ENCODE data around the gene TRIOBP. TPM values are rescaled to one million over a fixed set of nuclear protein-coding genes. Genes with fewer than 3 reads are reported as not detected.

The TRIOBP gene
- total RNA-seq, 1 donor from 2014 or later, result 49.5 TPM

GRCh38 chr22:37808294-37808657 is 111.4 kb downstream of the TRIOBP start:
- Mint-ChIP-seq H3K4me3 (ENCODE audit: unreplicated experiment) (peak overlapping the region; percentile 83), H3K36me3 (ENCODE audit: low read depth) (no peaks in the 10 kb centered on the region), H3K4me1 (ENCODE audit: low read depth) (peaks cover 43% of the 10 kb centered on the region), H3K27ac (ENCODE audit: unreplicated experiment) (peak overlapping the region; percentile 94), H3K9me3 (ENCODE audit: low read depth) (no peaks in the 10 kb centered on the region), H3K27me3 (ENCODE audit: low read depth) (no peaks in the 10 kb centered on the region)
- TF ChIP-seq CTCF (IDR thresholded peaks at IDR 0.05), result no peak
- DNase-seq (ENCODE audit: low spot score), result no peak

- H3K27ac Mint-ChIP-seq (ENCODE audit: unreplicated experiment), result no peak overlapping the region
- TF ChIP-seq CTCF (IDR thresholded peaks at IDR 0.05), result no peak
Observed at GRCh38 chr22:37809672-37810333, 113.0 kb downstream of the TRIOBP start.

GRCh38 chr22:37811867-37812266 is 115.0 kb downstream of the TRIOBP start:
- H3K4me1 Mint-ChIP-seq (ENCODE audit: low read depth), result peaks cover 21% of the 10 kb centered on the region

More at GRCh38 chr22:37809672-37810333, 113.0 kb downstream of the TRIOBP start:
- Mint-ChIP-seq H3K9me3 (ENCODE audit: low read depth) (no peaks in the 10 kb centered on the region), H3K36me3 (ENCODE audit: low read depth) (peaks cover 5% of the 10 kb centered on the region), H3K4me3 (ENCODE audit: unreplicated experiment) (no peak overlapping the region), H3K27me3 (ENCODE audit: low read depth) (no peaks in the 10 kb centered on the region), H3K4me1 (ENCODE audit: low read depth) (peaks cover 38% of the 10 kb centered on the region)
- no peak for DNase-seq (ENCODE audit: low spot score)

GRCh38 chr22:37812869-37813678 is 116.2 kb downstream of the TRIOBP start:
- Mint-ChIP-seq H3K9me3 (ENCODE audit: low read depth) (no peaks in the 10 kb centered on the region), H3K4me3 (ENCODE audit: unreplicated experiment) (no peak overlapping the region), H3K4me1 (ENCODE audit: low read depth) (peaks cover 22% of the 10 kb centered on the region), H3K27ac (ENCODE audit: unreplicated experiment) (no peak overlapping the region), H3K27me3 (ENCODE audit: low read depth) (no peaks in the 10 kb centered on the region), H3K36me3 (ENCODE audit: low read depth) (peaks cover 11% of the 10 kb centered on the region)
- peak; percentile 84 for DNase-seq (ENCODE audit: low spot score)
- TF ChIP-seq CTCF (IDR thresholded peaks at IDR 0.05), result no peak

More at GRCh38 chr22:37811867-37812266, 115.0 kb downstream of the TRIOBP start:
- H3K9me3 Mint-ChIP-seq (ENCODE audit: low read depth), result no peaks in the 10 kb centered on the region
- H3K36me3 Mint-ChIP-seq (ENCODE audit: low read depth), result peaks cover 8% of the 10 kb centered on the region
- DNase-seq (ENCODE audit: low spot score), result no peak
- no peak overlapping the region for H3K4me3 Mint-ChIP-seq (ENCODE audit: unreplicated experiment)
- no peak overlapping the region for H3K27ac Mint-ChIP-seq (ENCODE audit: unreplicated experiment)
- H3K27me3 Mint-ChIP-seq (ENCODE audit: low read depth), result no peaks in the 10 kb centered on the region
- no peak for TF ChIP-seq CTCF (IDR thresholded peaks at IDR 0.05)

GRCh38 chr22:37815593-37815992 is 118.7 kb downstream of the TRIOBP start:
- no peak overlapping the region for H3K27ac Mint-ChIP-seq (ENCODE audit: unreplicated experiment)
- TF ChIP-seq CTCF (IDR thresholded peaks at IDR 0.05), result no peak
- H3K9me3 Mint-ChIP-seq (ENCODE audit: low read depth), result no peaks in the 10 kb centered on the region
- H3K36me3 Mint-ChIP-seq (ENCODE audit: low read depth), result peaks cover 11% of the 10 kb centered on the region
- H3K4me1 Mint-ChIP-seq (ENCODE audit: low read depth), result peaks cover 12% of the 10 kb centered on the region
- peak; percentile 92 for DNase-seq (ENCODE audit: low spot score)
- H3K27me3 Mint-ChIP-seq (ENCODE audit: low read depth), result no peaks in the 10 kb centered on the region
- H3K4me3 Mint-ChIP-seq (ENCODE audit: unreplicated experiment), result no peak overlapping the region

Data from chondrocyte (in vitro differentiated cells).